H1 (cell line): ENCODE data around the gene MIB2.
"Not testable (repeated sequence)": the region's sequence is repeated elsewhere in the genome, so short reads cannot be mapped to it uniquely, and the experiment has no call there.

Source experiments
- SIN3A ChIP-seq, 2 experiments: IDR thresholded peaks in 1 of 2; conservative IDR thresholded peaks in 1 of 2; 2 replicates each; pipeline ENCODE4 v1.6.1; 2011 to 2012; ENCODE audit warnings: low read length in 2 of 2, improper control_type of control experiment in 1 of 2, low read depth in 1 of 2, mild to moderate bottlenecking in 1 of 2
- TF ChIP-seq, protein P1 (sequence below), 3 experiments: IDR thresholded peaks; 1 replicate in 2 of 3; 2 replicates in 1 of 3; pipeline versions ENCODE4 v1.5.1 to v1.6.1; 2011; ENCODE audit warnings: low read length in 3 of 3, mild to moderate bottlenecking in 3 of 3, inconsistent platforms in 2 of 3, low read depth in 1 of 3, moderate library complexity in 1 of 3; ENCODE audit not compliant: insufficient read depth in 1 of 3; ENCODE audit errors: control extremely low read depth in 1 of 3

- TF ChIP-seq, protein P1, sequence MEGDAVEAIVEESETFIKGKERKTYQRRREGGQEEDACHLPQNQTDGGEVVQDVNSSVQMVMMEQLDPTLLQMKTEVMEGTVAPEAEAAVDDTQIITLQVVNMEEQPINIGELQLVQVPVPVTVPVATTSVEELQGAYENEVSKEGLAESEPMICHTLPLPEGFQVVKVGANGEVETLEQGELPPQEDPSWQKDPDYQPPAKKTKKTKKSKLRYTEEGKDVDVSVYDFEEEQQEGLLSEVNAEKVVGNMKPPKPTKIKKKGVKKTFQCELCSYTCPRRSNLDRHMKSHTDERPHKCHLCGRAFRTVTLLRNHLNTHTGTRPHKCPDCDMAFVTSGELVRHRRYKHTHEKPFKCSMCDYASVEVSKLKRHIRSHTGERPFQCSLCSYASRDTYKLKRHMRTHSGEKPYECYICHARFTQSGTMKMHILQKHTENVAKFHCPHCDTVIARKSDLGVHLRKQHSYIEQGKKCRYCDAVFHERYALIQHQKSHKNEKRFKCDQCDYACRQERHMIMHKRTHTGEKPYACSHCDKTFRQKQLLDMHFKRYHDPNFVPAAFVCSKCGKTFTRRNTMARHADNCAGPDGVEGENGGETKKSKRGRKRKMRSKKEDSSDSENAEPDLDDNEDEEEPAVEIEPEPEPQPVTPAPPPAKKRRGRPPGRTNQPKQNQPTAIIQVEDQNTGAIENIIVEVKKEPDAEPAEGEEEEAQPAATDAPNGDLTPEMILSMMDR (IDR thresholded peaks at IDR 0.05; ENCODE audit: control extremely low read depth in 1 of 3, insufficient read depth in 1 of 3, low read depth in 1 of 3, low read length in 3 of 3): not testable (repeated sequence)
- TF ChIP-seq SIN3A (conservative IDR thresholded peaks at IDR 0.05 in 1 of 2, IDR thresholded peaks at IDR 0.05 in 1 of 2; ENCODE audit: low read depth in 1 of 2, low read length in 2 of 2): not testable (repeated sequence)
Measured at GRCh38 chr1:1646326-1646725, 31.0 kb downstream of the MIB2 start.
